Measurements from ENCODE around the gene LRRN2. TPM values are rescaled to one million over a fixed set of nuclear protein-coding genes. Genes with fewer than 3 reads are reported as not detected.

LRRN2 gene
- total and polyA plus RNA-seq, 2 experiments from 2014 or later, result 0.74 to 2.6 TPM

DNA sequence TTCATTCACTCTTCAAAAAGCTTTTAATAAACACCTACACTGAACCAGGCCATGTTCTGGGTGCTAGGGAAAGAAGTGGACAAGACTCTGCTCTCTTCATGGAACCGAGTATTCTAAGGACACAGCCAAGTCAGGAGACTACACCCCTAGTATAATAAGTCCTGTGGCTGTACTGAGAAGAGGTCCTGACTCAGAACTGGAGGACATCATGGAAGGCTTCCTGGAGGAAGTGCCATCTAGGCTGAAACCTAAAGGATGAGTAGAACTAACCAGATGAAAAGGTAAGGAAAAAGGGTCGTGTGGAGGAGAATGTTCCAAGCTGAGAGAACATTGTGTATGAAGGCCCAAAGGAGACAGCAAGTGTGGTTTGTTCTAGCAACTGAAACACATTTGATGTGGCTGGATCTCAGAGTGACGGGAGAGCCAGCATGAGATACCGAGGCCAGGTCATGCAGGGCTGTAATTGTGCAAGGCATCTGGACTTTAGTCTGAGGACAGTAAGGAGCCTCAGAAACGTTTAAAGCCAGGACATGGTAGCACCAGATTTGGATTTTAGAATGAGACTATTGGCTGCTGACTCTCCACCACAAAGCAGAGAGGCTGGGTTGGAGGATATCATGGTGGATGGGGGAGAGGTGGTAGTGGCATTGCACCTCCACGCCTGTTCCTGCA, 82.5 kb downstream of the LRRN2 start:
- no peaks in the 10 kb centered on the region for H3F3A ChIP-seq (replicated peaks; ENCODE audit: low read depth)
- TF ChIP-seq ETS1 (IDR thresholded peaks at IDR 0.05), result no peak
- TF ChIP-seq EZH2 (IDR thresholded peaks at IDR 0.05; ENCODE audit: low read depth, unreplicated experiment), result no peak
- no peak for TF ChIP-seq ZNF114 (CRISPR knock-in tag; IDR thresholded peaks at IDR 0.05)
- TF ChIP-seq REST (IDR thresholded peaks at IDR 0.05; ENCODE audit: unreplicated experiment), result no peak
- no peak for TF ChIP-seq NANOG (IDR thresholded peaks at IDR 0.05; ENCODE audit: borderline replicate concordance)
- TF ChIP-seq JUNB (IDR thresholded peaks at IDR 0.05; ENCODE audit: unreplicated experiment), result no peak
- TF ChIP-seq, protein P1, sequence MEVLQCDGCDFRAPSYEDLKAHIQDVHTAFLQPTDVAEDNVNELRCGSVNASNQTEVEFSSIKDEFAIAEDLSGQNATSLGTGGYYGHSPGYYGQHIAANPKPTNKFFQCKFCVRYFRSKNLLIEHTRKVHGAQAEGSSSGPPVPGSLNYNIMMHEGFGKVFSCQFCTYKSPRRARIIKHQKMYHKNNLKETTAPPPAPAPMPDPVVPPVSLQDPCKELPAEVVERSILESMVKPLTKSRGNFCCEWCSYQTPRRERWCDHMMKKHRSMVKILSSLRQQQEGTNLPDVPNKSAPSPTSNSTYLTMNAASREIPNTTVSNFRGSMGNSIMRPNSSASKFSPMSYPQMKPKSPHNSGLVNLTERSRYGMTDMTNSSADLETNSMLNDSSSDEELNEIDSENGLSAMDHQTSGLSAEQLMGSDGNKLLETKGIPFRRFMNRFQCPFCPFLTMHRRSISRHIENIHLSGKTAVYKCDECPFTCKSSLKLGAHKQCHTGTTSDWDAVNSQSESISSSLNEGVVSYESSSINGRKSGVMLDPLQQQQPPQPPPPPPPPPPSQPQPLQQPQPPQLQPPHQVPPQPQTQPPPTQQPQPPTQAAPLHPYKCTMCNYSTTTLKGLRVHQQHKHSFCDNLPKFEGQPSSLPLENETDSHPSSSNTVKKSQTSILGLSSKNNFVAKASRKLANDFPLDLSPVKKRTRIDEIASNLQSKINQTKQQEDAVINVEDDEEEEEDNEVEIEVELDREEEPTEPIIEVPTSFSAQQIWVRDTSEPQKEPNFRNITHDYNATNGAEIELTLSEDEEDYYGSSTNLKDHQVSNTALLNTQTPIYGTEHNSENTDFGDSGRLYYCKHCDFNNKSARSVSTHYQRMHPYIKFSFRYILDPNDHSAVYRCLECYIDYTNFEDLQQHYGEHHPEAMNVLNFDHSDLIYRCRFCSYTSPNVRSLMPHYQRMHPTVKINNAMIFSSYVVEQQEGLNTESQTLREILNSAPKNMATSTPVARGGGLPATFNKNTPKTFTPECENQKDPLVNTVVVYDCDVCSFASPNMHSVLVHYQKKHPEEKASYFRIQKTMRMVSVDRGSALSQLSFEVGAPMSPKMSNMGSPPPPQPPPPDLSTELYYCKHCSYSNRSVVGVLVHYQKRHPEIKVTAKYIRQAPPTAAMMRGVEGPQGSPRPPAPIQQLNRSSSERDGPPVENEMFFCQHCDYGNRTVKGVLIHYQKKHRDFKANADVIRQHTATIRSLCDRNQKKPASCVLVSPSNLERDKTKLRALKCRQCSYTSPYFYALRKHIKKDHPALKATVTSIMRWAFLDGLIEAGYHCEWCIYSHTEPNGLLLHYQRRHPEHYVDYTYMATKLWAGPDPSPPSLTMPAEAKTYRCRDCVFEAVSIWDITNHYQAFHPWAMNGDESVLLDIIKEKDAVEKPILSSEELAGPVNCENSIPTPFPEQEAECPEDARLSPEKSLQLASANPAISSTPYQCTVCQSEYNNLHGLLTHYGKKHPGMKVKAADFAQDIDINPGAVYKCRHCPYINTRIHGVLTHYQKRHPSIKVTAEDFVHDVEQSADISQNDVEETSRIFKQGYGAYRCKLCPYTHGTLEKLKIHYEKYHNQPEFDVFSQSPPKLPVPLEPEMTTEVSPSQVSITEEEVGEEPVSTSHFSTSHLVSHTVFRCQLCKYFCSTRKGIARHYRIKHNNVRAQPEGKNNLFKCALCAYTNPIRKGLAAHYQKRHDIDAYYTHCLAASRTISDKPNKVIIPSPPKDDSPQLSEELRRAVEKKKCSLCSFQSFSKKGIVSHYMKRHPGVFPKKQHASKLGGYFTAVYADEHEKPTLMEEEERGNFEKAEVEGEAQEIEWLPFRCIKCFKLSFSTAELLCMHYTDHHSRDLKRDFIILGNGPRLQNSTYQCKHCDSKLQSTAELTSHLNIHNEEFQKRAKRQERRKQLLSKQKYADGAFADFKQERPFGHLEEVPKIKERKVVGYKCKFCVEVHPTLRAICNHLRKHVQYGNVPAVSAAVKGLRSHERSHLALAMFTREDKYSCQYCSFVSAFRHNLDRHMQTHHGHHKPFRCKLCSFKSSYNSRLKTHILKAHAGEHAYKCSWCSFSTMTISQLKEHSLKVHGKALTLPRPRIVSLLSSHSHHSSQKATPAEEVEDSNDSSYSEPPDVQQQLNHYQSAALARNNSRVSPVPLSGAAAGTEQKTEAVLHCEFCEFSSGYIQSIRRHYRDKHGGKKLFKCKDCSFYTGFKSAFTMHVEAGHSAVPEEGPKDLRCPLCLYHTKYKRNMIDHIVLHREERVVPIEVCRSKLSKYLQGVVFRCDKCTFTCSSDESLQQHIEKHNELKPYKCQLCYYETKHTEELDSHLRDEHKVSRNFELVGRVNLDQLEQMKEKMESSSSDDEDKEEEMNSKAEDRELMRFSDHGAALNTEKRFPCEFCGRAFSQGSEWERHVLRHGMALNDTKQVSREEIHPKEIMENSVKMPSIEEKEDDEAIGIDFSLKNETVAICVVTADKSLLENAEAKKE (CRISPR knock-in tag; IDR thresholded peaks at IDR 0.05), result no peak
- TF ChIP-seq CREB1 (CRISPR knock-in tag; IDR thresholded peaks at IDR 0.05; ENCODE audit: low read depth), result no peak
- no peak for TF ChIP-seq ZNF331 (CRISPR knock-in tag; IDR thresholded peaks at IDR 0.05; ENCODE audit: low read depth)
- TF ChIP-seq CTCF (conservative IDR thresholded peaks at IDR 0.05; ENCODE audit: low read depth in 2 of 2), result no peak
- no peak for TF ChIP-seq EZH2phosphoT487 (IDR thresholded peaks at IDR 0.05; ENCODE audit: unreplicated experiment)
- H3K36me3 Mint-ChIP-seq (ENCODE audit: low read depth), result no peaks in the 10 kb centered on the region
- H3K9me3 Mint-ChIP-seq, result no peaks in the 10 kb centered on the region
- H3K27me3 ChIP-seq (ENCODE audit: insufficient read depth), result no peaks in the 10 kb centered on the region
- ATAC-seq, result no peak
- H3K4me1 Mint-ChIP-seq, result peaks cover 32% of the 10 kb centered on the region
- H3K27ac ChIP-seq (ENCODE audit: low read depth), result no peak overlapping the region
- H3K27me3 Mint-ChIP-seq (ENCODE audit: insufficient read depth, low read depth, poor library complexity), result peaks cover 15% of the 10 kb centered on the region
- H3K9me2 ChIP-seq (ENCODE audit: insufficient read depth), result peaks cover 5% of the 10 kb centered on the region
- no peak overlapping the region for H3K27ac Mint-ChIP-seq
- H3K4me3 Mint-ChIP-seq, result no peak overlapping the region
- DNase-seq (ENCODE audit: low spot score), result no peak
- no peak overlapping the region for H3K4me2 ChIP-seq
- H4K20me1 ChIP-seq (replicated peaks; ENCODE audit: insufficient read depth), result no peaks in the 10 kb centered on the region
- H3K4me3 ChIP-seq, result no peak overlapping the region
- peaks cover 25% of the 10 kb centered on the region for H3K4me1 ChIP-seq (ENCODE audit: insufficient read depth)
- no peaks in the 10 kb centered on the region for H3K79me2 ChIP-seq (replicated peaks; ENCODE audit: insufficient read depth)
- no peak overlapping the region for H2AFZ ChIP-seq
- no peaks in the 10 kb centered on the region for H3K36me3 ChIP-seq (ENCODE audit: insufficient read depth)

Measured in GM23338 (cell line).